ENCODE measurements around the gene CCDC51.

Gene CCDC51

GRCh38 chr3:48429317-48429959 is 10.5 kb downstream of the CCDC51 start:
- peak overlapping the region; percentile 63 for H3K4me3 ChIP-seq (replicated peaks; ENCODE audit: low read depth, low read length)
- peak; percentile 22 for DNase-seq (ENCODE audit: low read depth)
- TF ChIP-seq, protein P1, sequence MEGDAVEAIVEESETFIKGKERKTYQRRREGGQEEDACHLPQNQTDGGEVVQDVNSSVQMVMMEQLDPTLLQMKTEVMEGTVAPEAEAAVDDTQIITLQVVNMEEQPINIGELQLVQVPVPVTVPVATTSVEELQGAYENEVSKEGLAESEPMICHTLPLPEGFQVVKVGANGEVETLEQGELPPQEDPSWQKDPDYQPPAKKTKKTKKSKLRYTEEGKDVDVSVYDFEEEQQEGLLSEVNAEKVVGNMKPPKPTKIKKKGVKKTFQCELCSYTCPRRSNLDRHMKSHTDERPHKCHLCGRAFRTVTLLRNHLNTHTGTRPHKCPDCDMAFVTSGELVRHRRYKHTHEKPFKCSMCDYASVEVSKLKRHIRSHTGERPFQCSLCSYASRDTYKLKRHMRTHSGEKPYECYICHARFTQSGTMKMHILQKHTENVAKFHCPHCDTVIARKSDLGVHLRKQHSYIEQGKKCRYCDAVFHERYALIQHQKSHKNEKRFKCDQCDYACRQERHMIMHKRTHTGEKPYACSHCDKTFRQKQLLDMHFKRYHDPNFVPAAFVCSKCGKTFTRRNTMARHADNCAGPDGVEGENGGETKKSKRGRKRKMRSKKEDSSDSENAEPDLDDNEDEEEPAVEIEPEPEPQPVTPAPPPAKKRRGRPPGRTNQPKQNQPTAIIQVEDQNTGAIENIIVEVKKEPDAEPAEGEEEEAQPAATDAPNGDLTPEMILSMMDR (IDR thresholded peaks at IDR 0.05; ENCODE audit: low read length, missing control alignments) = no peak

GRCh38 chr3:48428572-48429316 is 11.2 kb downstream of the CCDC51 start:
- TF ChIP-seq, protein P1 (IDR thresholded peaks at IDR 0.05; ENCODE audit: low read length, missing control alignments) = no peak
- DNase-seq (ENCODE audit: low read depth) = no peak
- H3K4me3 ChIP-seq (replicated peaks; ENCODE audit: low read depth, low read length) = peak overlapping the region; percentile 63

- TF ChIP-seq, protein P1 (IDR thresholded peaks at IDR 0.05; ENCODE audit: low read length, missing control alignments) = no peak
- H3K4me3 ChIP-seq (replicated peaks; ENCODE audit: low read depth, low read length) = peak overlapping the region; percentile 63
- no peak for DNase-seq (ENCODE audit: low read depth)
These were observed 11.8 kb downstream of the CCDC51 start for GRCh38 chr3:48428088-48428571.

GRCh38 chr3:48427630-48427962 is 12.3 kb downstream of the CCDC51 start:
- no peak for DNase-seq (ENCODE audit: low read depth)
- no peak overlapping the region for H3K4me3 ChIP-seq (replicated peaks; ENCODE audit: low read depth, low read length)
- TF ChIP-seq, protein P1 (IDR thresholded peaks at IDR 0.05; ENCODE audit: low read length, missing control alignments) = no peak

DNA sequence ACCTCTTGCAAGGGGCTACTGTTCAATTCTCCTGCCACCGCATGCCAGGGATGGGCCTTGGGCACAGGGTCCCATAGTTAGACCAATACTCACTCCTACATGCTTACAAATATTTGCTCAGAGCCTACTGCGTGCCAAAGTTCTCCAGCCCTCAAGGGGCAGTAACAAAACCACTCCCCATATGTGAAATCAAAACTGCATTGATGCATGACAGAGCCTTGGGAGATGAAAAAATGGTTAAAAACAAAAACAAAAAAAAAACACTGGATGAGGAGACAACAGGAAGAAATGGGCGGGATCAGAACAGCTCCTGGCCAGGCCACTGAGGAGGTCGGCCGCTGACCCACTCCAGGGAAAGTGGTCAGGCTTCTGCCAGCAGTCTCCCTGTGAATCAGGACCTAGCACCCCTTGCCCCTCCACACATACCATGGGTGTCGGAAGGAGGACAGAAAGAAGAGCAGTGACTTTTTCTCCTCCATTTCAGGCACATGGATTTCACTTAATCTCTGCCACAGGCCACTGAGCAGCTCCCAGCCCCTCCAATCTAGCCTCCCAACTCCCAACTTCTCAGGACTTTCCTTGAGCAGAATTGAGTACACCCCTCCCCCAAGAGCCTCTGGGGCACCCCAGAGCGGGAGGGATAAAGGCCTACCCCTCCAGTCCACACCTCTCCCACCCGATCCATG is 12.8 kb downstream of the CCDC51 start:
- no peak for DNase-seq (ENCODE audit: low read depth)
- no peak overlapping the region for H3K4me3 ChIP-seq (replicated peaks; ENCODE audit: low read depth, low read length)
- TF ChIP-seq, protein P1 (IDR thresholded peaks at IDR 0.05; ENCODE audit: low read length, missing control alignments) = no peak

DNA sequence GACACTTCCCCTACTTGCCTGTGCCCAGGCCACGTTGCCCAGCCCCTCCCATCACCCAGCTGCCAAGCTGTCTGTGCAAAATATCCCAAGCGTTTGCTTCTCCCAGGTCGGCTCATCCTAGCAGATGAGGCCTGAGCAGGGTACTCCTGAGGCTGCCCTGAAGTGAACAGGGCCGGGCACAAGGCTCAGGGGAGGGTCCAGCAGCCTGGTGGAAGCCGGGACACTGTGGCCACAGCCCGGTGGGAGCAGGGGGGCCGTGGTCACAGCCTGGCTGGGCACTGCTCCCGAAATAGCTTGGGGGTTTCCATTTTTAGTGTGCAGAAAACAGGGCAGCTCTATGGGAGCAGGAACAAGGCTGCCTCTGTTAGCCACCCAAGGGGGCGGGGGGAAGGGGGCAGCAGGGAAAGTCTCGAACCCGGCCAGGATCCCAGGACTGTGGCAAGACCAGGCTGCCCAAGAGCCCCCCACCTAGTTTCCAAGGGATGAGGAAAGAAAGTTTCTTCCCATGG is 13.5 kb downstream of the CCDC51 start:
- TF ChIP-seq, protein P1 (IDR thresholded peaks at IDR 0.05; ENCODE audit: low read length, missing control alignments) = no peak
- no peak overlapping the region for H3K4me3 ChIP-seq (replicated peaks; ENCODE audit: low read depth, low read length)

More for the DNA sequence above, 13.5 kb downstream of the CCDC51 start:
- DNase-seq (ENCODE audit: low read depth) = no peak

Measured in fibroblast of pulmonary artery (primary cell).